Hindlimb muscle (tissue), 1 donor: ENCODE results near the gene THRSP. TPM values are rescaled to one million over a fixed set of nuclear protein-coding genes. Genes with fewer than 3 reads are reported as not detected.
"Not testable (repeated sequence)": the region's sequence is repeated elsewhere in the genome, so short reads cannot be mapped to it uniquely, and the experiment has no call there.

Experiments
- DNase-seq: peaks from one replicate; pipeline ENCODE4 v3.0.0-alpha.2; 2013
- polyA plus RNA-seq: library from polyadenylated mRNA; unstranded; fragments of 120-200 nt; gene quantifications from one replicate; pipeline ENCODE4 v1.2.1, GENCODE V29; 2013; ENCODE audit not compliant: insufficient read length

Gene THRSP
- polyA plus RNA-seq, 1 donor = 1.2 TPM

DNA sequence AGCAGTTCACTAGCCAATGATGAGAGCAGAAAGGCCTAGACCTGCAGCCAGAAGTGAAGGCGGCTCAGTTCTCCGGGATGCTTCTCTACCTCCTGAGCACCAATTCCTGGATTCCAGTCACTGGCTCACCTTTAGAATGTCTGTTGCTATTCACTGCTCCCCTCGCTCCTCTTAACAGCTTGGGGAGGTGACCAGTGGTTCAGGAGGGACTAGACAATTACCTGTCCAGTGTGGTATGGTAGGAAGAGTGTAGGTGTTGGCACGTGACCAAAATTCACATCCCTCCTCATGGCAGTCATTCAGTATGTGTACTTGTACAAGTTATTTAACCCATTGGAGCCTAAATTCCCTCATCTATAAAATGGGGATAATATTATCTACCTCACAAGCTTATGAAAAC lies 4.0 kb downstream of the THRSP start:
- no peak for DNase-seq

DNA sequence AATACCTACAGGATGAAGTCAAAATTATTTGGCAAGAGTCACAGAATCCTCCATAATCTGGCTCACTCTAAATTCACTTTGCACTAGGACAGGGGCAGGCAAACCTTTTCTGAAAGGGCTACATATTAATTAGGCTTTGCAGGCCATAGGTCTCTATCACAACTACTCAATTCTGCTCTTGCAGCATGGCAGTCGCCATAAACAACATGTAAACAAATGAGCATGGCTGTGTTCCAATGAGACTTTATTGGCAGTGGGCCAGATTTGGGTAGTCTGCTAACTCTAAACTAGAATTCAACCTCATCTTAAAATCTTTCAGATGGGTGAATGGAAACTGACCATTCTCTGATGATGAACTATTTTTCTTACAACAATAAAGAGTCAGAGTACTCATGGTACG lies 5.8 kb downstream of the THRSP start:
- no peak for DNase-seq

DNA sequence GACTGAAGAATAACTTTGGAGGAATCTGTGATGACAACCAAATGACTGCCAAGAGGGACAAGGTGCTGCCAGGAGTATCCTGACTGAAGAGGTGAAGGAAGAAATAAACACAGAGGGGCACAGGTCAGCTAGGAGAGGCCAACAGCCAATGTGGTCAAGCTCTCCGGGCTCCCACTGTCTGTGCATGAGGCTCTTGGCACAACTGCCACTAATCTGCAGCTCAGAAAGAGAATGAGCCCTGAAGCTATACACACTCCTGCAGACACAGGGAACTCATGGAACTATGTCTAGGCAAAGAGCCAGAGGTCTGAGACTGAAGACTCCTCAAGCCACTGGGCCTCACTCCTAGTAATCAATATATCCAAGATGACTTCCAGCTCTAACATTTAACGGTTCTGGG lies 7.0 kb downstream of the THRSP start:
- DNase-seq = no peak

DNA sequence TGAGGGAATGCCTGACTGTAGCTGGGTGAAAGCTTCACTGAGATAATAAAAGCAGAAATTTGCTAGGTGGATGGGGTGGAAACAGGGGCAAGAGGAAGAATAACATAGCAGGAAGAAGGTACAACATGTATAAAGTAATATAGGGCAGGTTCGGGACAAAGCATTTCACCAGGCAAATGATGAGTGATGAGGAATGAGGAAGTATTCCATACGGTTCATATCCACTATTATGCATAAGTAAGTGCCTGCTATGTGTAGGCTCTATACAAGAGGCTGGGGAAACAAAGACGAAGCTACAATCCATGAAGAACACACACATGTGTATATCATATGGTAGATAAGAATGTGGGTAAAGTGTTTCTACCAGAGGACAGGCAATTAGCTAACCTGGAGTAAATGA lies 8.1 kb downstream of the THRSP start:
- DNase-seq = no peak

DNA sequence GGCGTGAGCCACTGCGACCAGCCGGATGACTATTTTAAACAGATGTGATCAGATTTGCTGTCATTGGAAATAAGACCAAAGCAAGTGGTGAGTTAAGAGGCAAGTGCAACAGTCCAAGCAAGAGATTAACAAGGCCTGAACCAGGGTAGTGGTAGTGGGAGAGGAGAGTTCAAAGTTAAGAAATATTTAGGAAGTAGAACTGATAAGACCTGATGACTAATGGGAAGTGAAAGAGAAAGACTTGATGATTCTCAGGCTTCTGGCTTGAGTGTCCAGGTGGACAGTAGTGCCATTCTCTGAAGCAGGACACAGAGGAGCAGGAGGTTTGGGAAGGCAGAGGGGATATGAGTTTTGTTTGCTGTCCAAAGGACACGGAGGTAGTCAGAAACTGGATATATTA lies 8.8 kb downstream of the THRSP start:
- DNase-seq = no peak

DNA sequence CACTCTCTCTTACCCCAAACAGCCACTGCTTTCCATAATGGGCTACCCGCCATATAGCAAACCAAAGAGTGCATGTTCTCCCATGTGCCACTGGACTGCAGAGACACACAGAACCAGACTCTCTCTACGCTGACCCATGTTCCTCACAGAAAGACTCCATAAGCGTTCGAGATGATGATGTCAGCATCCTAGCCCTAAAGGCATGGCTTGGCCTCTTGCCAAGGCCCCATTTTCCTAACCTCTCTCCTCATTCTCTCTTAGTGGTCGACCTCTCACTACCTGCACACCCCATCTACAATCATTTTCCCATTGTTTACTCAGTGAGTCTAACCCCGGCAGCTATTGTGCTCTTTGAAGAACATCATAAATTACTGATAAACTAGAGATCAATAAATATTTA lies 11.1 kb downstream of the THRSP start:
- DNase-seq = no peak

DNA sequence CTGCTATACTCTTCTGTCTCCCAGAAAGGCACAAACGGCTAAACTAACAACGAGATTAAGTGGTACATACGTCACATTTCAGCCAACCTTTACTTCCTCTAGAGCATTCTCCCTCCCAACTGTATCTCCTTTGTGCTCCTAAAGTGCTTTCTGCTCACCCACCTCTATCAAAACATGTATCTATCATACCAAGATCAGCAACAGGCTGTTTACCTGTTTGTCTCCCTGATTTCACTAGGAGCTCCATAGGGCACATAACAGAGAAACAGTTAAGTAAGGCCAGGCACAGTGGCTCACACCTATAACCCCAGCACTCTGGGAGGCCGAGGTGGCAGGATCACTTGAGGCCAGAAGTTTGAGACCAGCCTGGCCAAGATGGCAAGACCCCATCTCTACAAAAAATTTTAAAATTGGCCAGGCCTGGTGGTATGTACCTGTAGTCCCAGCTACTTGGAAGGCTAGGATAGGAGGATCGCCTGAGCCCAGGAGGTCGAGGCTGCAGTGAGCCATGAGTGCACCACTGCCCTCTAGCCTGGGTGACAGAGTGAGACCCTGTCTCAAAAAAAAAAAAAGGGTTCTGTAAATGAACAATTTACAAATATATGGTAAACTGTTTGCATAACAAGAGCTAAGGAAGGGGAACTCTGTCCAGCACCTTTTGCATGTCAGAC lies 13.2 kb downstream of the THRSP start:
- DNase-seq = no peak

DNA sequence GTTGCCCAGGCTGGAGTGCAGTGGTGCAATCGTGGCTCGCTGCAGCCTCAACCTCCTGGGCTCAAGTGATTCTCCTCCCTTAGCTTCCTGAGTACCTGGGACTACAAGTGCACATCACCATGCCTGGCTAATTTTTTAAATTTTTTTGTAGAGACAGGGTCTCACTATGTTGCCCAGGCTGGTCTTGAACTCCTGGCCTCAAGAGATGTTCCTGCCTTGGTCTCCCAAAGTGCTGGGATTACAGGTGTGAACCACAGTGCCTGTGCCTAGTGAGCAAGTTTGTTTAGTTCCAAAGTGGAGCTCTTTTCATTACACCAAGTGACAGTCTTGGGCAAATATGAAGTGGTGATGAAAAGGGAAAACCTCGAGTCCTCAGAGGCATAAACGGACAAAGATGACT lies 13.9 kb downstream of the THRSP start:
- DNase-seq = not testable (repeated sequence)

DNA sequence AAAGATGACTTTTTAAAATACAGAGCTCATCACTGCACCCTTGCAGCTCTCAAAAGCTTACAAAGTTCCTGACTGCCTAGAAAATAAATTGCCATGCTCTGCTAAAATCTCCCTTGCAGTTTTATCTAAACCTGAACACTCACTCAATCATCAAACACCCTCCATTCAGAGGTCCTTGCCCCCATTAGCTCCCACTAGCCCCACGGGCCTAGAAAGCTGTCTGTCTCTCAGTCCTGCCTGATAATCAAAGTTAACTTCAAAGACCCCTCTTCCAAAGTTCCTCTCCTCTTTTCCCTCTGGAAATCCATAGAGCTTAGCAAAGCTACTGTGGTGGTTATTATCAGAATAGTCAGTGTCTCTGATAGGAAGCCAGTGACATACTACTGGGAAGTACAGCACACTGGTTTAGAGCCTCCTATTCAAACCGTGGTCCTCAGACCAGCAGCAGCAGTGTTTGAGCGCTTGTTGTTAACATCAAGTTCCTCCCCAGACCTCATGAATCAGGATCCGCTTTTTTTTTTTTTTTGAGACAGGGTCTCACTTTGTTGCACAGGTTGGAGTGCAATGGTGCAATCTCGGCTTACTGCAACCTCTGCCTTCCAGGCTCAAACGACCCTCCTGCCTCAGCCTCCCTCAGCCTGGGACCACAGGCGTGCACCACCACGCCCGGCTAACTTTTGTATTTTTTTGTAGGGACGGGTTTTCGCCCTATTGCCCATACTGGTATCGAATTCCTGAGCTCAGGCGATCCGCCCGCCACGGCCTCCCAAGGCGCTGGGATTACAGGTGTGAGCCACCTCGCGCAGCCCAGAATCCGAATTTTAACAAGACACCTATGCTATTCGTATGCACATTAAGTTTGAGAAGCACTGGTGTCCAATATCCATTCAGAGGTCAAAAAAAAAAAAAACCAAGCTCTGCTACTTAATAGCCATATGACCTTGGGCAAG lies 14.8 kb downstream of the THRSP start:
- DNase-seq = no peak

DNA sequence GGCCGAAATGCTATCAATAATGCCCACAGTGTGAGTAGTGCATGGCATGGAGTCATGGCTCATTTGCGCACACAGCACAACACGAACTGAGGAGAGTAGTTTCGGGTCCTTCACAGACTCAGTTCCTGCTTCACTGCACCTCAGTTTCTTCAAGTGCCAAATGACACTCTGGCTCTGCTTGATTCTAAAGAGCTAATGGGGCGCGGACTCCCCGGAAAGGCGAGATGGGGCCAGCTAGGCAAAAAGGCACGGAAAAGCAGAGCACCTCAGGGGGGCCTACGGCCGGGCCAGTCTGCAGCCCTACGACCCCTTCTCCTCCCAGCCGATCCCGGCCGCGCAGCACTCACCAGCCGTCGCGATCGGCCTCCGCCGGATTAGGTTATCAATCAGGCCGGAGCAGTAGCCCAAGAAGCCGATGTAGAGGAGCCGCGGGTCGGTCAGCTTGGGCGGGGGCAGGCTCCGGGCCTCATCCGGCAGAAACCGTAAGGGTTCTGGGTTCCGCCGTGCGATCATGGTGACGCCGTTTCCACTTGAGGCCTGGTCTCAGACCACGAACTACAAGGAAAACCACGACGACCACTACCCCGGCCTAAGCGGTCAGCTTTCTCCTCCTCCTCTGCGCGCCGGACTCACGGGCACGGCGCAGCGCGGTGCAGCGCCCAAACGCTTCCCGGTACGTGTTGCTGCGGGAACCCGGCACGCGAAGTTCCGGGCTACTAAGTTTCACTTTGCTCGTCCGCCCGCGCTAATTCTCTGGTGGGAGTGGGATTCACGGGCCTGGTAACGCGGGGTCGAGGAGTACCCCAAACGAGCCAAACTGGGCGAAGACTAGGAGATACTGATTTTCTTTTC lies 15.8 kb downstream of the THRSP start, which contains the start of gene NDUFC2:
Gene NDUFC2, minus strand, starts transcription at position 631 of the 852 bp plus-strand sequence. Its CDS starts 118 bp downstream, at position 513.
- peak; percentile 91 for DNase-seq

DNA sequence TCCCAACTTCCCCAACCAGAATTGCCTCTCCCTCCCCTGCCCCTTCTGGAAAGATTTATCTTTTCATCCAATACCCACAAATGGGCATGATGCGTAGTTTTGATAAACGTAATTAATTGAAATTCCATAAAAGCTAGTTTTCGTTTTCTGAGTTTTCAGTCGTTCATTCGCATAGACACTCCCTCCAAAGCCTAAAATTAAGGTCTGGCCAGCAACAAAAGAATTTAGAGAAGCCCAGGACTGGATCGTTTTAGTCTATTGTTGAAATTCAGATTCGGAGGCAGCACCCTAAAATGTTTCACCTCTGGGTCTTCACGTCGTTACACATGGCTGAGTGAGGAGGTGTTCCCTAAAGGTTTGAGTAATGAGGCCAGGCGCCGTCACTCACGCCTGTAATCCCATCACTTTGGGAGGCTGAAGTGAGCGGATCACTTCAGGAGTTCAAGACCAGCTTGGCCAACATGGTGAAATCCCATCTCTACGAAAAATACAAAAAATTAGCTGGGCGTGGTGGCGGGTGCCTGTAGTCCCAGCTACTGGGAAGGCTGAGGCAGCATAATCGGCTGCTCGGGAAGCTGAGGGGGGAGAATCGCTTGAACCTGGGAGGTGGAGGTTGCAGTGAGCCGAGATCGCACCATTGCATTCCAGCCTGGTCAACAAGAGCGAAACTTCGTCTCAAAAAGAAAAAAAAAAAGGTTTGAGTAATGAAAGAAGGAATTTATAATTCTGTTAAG lies 16.6 kb downstream of the THRSP start:
- peak; percentile 23 for DNase-seq

DNA sequence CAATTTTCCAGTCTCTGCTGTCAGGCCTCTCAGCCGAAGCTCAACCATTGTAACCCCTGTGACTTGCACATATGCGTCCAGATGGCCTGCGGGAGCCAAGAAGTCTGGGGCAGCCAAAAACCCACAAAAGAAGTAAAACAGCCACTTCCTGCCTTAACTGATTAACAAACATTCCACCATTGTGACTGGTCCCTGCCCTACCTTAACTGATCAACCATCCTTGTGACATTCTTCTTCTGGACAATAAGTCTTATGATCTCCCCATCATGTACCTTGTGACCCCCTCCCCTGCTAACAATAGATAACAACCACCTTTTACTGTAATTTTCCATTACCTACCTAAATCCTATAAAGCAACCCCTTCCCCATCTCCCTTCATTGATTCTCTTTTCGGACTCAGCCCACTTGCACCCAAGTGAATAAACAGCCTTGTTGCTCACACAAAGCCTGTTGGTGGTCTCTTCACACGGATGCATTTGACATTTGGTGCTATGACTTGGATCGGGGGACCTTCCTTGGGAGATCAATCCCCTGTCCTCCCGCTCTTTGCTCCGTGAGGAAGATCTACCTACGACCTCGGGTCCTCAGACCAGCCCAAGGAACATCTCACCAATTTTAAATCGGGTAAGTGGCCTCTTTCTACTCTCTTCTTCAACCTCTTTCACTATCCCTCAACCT lies 17.3 kb downstream of the THRSP start:
- DNase-seq = no peak

DNA sequence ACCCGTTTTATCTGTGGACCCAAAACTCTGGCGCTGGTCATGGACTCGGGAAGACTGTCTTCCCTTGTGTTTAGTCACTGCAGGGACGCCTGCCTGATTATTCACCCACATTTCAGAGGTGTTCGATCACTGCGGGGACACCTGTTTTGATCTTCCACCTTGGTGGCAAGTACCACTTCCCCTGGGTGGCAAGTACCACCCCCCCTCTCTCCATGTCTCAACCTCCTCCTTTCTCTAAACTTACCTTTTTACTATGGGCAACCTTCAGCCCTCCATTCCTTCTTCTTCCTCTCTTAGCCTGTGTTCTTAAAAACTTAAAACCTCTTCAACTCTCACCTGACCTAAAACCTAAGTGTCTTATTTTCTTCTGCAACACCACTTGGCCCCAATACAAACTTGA lies 17.9 kb downstream of the THRSP start:
- DNase-seq = no peak

DNA sequence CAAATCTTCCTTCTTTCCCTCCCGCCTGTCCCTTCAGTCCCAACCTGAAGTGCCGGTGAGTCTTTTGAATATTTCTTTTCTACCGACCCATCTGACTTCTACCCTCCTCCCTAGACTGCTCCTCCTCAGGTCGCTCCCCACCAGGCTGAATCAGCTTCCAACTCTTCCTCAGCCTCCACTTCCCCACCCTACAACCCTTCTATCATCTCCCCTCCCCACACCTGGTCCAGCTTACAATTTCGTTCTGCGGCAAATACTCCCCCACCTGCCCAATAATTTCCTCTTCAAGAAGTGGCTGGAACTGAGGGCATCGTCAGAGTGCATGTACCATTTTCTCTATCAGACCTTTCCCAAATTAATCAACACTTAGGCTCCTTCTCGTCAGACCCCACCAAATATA lies 18.5 kb downstream of the THRSP start:
- no peak for DNase-seq

DNA sequence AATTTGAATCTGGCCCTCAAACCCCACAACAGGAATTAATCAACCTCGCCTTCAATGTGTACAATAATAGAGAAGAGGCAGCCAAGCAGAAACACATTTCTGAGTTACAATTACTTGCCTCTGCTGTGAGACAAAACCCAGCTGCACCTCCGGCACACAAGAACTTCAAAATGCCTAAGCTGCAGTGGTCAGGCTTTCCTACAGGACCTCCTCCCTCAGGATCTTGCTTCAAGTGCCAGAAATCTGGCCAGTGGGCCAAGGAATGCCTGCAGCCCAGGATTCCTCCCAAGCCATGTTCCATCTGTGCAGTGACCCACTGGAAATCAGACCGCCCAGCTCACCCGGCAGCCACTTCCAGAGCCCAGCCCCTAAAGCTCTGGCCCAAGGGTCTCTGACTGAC lies 19.4 kb downstream of the THRSP start:
- DNase-seq = no peak

DNA sequence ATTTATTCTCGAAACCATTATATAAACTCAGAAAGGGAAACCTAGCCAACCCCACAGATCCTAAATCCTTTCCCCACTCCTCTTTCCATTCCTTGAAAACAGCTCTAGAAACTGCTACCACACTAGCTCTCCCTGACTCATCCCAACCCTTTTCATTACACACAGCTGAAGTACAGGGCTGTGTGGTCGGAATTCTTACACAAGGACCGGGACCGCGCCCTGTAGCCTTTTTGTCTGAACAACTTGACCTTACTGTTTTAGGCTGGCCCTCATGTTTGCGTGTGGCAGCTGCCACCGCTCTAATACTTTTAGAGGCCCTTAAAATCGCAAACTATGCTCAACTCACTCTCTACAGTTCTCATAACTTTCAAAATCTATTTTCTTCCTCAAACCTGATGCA lies 20.8 kb downstream of the THRSP start:
- not testable (repeated sequence) for DNase-seq

DNA sequence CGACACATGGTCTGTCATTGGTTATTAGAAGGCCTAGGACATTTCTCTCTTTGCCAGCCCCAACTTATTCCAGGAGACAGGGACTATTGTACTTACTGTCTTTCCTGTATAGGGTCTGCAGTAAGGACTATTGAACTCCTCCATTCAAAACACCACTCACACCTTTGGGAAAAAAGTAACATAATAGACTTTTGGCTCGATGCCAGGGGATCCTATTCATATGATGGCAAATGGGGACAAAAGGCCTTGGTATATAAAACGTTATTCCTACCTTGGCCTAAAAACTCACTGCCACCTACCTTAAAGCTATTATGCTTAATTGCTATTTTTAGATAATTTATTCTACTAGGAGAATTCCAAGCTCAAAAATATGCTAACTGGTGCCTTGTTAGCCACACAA lies 22.3 kb downstream of the THRSP start:
- DNase-seq = no peak

DNA sequence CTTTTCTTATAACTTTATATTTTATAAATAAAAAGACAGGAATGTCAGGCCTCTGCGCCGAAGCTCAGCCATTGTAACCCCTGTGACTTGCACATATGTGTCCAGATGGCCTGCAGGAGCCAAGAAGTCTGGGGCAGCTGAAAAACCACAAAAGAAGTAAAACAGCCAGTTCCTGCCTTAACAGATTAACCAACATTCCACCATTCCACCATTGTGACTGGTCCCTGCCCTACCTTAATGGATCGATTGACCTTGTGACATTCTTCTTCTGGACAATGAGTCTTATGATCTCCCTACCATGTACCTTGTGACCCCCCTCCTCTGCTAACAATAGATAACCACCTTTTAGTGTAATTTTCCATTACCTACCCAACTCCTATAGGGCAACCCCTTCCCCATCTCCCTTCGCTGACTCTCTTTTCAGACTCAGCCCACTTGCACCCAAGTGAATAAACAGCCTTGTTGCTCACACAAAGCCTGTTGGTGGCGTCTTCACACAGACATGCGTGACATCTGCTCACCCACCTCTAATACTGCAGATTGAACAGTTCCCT lies 22.9 kb downstream of the THRSP start:
- DNase-seq = not testable (repeated sequence)

DNA sequence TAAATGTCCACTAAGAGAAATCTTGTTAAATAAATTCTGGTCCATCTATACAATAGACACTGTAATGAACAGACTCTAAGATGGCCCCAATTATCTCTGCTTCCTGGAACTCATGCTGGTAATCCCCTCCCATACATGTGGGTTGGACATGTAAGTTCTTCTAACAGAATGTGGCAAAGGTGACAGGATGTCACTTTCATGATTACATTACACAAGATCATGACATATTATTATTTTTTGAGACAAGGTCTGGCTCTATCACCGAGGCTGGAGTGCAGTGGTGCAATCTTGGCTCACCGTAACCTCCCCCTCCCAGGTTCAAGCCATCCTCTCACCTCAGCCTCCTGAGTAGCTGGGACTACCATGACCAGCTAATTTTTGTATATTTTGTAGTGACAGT lies 30.6 kb downstream of the THRSP start:
- DNase-seq = no peak

DNA sequence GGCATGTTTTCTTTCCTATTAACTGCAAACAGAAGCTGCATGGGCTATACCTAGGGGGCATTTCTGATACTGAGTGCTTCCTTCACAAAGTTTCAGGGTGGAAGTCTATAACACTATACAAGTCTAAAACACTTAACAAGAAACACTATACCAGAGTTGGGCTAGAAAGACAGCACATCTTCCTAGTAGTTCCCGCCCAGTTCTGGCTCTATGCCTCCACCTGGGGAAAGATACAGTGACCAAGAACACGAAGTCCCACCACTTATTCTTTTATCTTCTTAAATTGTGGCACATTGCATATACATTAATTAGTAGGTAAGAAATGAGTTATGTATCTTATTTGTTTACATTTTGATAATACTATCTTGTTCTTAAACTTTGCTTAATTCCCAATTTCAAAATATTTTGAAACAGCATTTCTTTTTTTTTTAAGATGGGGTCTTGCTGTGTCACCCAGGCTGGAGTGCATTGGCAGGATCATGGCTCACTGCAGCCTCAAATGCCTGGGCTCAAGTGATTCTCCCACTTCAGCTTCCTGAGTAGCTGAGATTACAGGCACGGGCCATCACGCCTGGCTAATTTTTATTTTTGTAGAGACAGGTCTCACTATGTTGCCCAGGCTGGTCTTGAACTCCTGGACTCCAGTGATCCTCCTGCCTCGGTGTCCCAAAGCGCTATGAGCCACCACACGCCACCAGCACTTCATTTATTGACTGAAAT lies 34.2 kb downstream of the THRSP start:
- DNase-seq = no peak

DNA sequence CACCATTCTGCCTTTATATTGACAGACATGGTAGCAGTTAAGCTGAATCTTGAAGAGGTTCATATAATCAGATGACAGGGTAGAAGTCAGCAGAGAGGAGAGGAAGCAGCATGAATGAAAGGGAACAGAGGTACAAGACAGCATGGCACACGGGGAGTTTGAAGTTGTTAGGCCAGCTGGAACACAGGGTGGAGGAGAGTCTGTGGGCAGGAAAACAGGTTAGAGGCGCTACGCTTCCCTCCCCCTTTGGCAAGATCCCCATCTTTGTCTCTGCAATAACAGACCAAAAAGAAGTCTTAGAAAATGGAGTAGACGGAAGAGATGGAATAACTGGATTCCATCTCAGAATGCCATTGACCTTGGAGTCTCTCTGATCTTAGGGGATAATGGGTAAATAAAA lies 36.0 kb downstream of the THRSP start:
- no peak for DNase-seq
